ENCODE data around the gene KCNK13. TPM values are rescaled to one million over a fixed set of nuclear protein-coding genes. Genes with fewer than 3 reads are reported as not detected.

The KCNK13 gene
- total RNA-seq, 1 experiment from 2014 or later = 0.11 TPM

GRCh38 chr14:90179809-90180779, 118.3 kb downstream of the KCNK13 start:
- H3K27ac ChIP-seq (ENCODE audit: low read depth, low read length, poor library complexity, severe bottlenecking) = no peak overlapping the region
- H3K4me1 ChIP-seq (ENCODE audit: insufficient read depth, low read length, poor library complexity, severe bottlenecking) = no peaks in the 10 kb centered on the region
- POLR2A ChIA-PET (ENCODE audit: low non-redundant PET) = interaction anchor here (0.7 kb wide), 1 partner anchor 106 kb away, joined by 4 read pairs; no protein-coding TSS in a partner anchor
- H3K4me3 ChIP-seq (ENCODE audit: low read depth, low read length, poor library complexity, severe bottlenecking) = no peak overlapping the region
- no TSS peak for BruUV-seq (replicated peaks)
- TF ChIP-seq CTCF (conservative IDR thresholded peaks at IDR 0.05; ENCODE audit: low read depth, low read length) = no peak
- no peak for TF ChIP-seq EZH2 (IDR thresholded peaks at IDR 0.05; ENCODE audit: borderline replicate concordance, low read depth, low read length, poor library complexity, severe bottlenecking)
- intact Hi-C loops (cut with micrococcal nuclease; ENCODE audit: unreplicated experiment) = no loop called here
- no peaks in the 10 kb centered on the region for H3K9me3 ChIP-seq (ENCODE audit: low read depth, low read length, poor library complexity, severe bottlenecking)
- CTCF ChIA-PET = no interaction called here
- no peaks in the 10 kb centered on the region for H3K36me3 ChIP-seq (ENCODE audit: insufficient read depth, low read length, poor library complexity, severe bottlenecking)
- DNase-seq (ENCODE audit: low spot score) = no peak
- no peaks in the 10 kb centered on the region for H3K27me3 ChIP-seq (replicated peaks; ENCODE audit: insufficient read depth, low read depth, low read length, poor library complexity)

- TF ChIP-seq CTCF (conservative IDR thresholded peaks at IDR 0.05; ENCODE audit: low read depth, low read length) = no peak
- no peak for TF ChIP-seq EZH2 (IDR thresholded peaks at IDR 0.05; ENCODE audit: borderline replicate concordance, low read depth, low read length, poor library complexity, severe bottlenecking)
- BruUV-seq (replicated peaks) = no TSS peak
- Histone ChIP-seq H3K4me3 (ENCODE audit: low read depth, low read length, poor library complexity, severe bottlenecking) (no peak overlapping the region), H3K36me3 (ENCODE audit: insufficient read depth, low read length, poor library complexity, severe bottlenecking) (no peaks in the 10 kb centered on the region), H3K27me3 (replicated peaks; ENCODE audit: insufficient read depth, low read depth, low read length, poor library complexity) (no peaks in the 10 kb centered on the region), H3K27ac (ENCODE audit: low read depth, low read length, poor library complexity, severe bottlenecking) (no peak overlapping the region), H3K4me1 (ENCODE audit: insufficient read depth, low read length, poor library complexity, severe bottlenecking) (no peaks in the 10 kb centered on the region), H3K9me3 (ENCODE audit: low read depth, low read length, poor library complexity, severe bottlenecking) (no peaks in the 10 kb centered on the region)
- ChIA-PET POLR2A (ENCODE audit: low non-redundant PET) (no interaction called here), CTCF (no interaction called here)
- no peak for DNase-seq (ENCODE audit: low spot score)
- intact Hi-C loops (cut with micrococcal nuclease; ENCODE audit: unreplicated experiment) = no loop called here
Observed at GRCh38 chr14:90184094-90184493, 122.3 kb downstream of the KCNK13 start.

GRCh38 chr14:90184571-90185266, 122.9 kb downstream of the KCNK13 start:
- H3K36me3 ChIP-seq (ENCODE audit: insufficient read depth, low read length, poor library complexity, severe bottlenecking) = no peaks in the 10 kb centered on the region
- TF ChIP-seq EZH2 (IDR thresholded peaks at IDR 0.05; ENCODE audit: borderline replicate concordance, low read depth, low read length, poor library complexity, severe bottlenecking) = no peak
- TF ChIP-seq CTCF (conservative IDR thresholded peaks at IDR 0.05; ENCODE audit: low read depth, low read length) = no peak
- POLR2A ChIA-PET (ENCODE audit: low non-redundant PET) = no interaction called here
- H3K9me3 ChIP-seq (ENCODE audit: low read depth, low read length, poor library complexity, severe bottlenecking) = no peaks in the 10 kb centered on the region
- H3K4me1 ChIP-seq (ENCODE audit: insufficient read depth, low read length, poor library complexity, severe bottlenecking) = no peaks in the 10 kb centered on the region
- no TSS peak for BruUV-seq (replicated peaks)
- no peaks in the 10 kb centered on the region for H3K27me3 ChIP-seq (replicated peaks; ENCODE audit: insufficient read depth, low read depth, low read length, poor library complexity)
- no peak overlapping the region for H3K27ac ChIP-seq (ENCODE audit: low read depth, low read length, poor library complexity, severe bottlenecking)
- no peak for DNase-seq (ENCODE audit: low spot score)
- H3K4me3 ChIP-seq (ENCODE audit: low read depth, low read length, poor library complexity, severe bottlenecking) = no peak overlapping the region
- CTCF ChIA-PET = no interaction called here
- intact Hi-C loops (cut with micrococcal nuclease; ENCODE audit: unreplicated experiment) = no loop called here

Data from A673 (cell line).